HepG2 (cell line): ENCODE results near the gene ETF1. TPM values are rescaled to one million over a fixed set of nuclear protein-coding genes. Genes with fewer than 3 reads are reported as not detected.
A peak's percentile ranks its signal among the peaks of the same experiment; 100 is the strongest.

Experiments used
- BRCA1 ChIP-seq: sonication (generic); formaldehyde crosslinking; IDR thresholded peaks from 2 replicates; pipeline ENCODE4 v1.4.0; 2020; ENCODE audit warnings: missing genetic modification reagents
- CHCHD3 ChIP-seq: sonication (generic); formaldehyde crosslinking; IDR thresholded peaks from 2 replicates; pipeline ENCODE4 v1.8.0; 2022; ENCODE audit warnings: mild to moderate bottlenecking, missing genetic modification reagents, moderate library complexity
- ESRRA ChIP-seq: sonication (generic); formaldehyde crosslinking; IDR thresholded peaks from 2 replicates; pipeline ENCODE4 v1.5.1; 2020; ENCODE audit warnings: mild to moderate bottlenecking, low read depth, missing genetic modification reagents
- GFI1 ChIP-seq: sonication (generic); formaldehyde crosslinking; IDR thresholded peaks from 2 replicates; pipeline ENCODE4 v1.5.0; 2020; ENCODE audit warnings: missing genetic modification reagents, mild to moderate bottlenecking, borderline replicate concordance
- GLI4 ChIP-seq: sonication (generic); formaldehyde crosslinking; IDR thresholded peaks from 2 replicates; pipeline ENCODE4 v1.5.1; 2020; ENCODE audit warnings: missing genetic modification reagents, mild to moderate bottlenecking, moderate library complexity, borderline replicate concordance
- GPN1 ChIP-seq: sonication (generic); formaldehyde crosslinking; IDR thresholded peaks from 2 replicates; pipeline ENCODE4 v1.5.1; 2020; ENCODE audit warnings: missing genetic modification reagents, borderline replicate concordance
- HOXA3 ChIP-seq: sonication (generic); formaldehyde crosslinking; IDR thresholded peaks from 2 replicates; pipeline ENCODE4 v1.5.0; 2020; ENCODE audit warnings: missing genetic modification reagents
- KDM4B ChIP-seq: sonication (generic); formaldehyde crosslinking; IDR thresholded peaks from 2 replicates; pipeline ENCODE4 v1.4.0; 2020; ENCODE audit warnings: missing genetic modification reagents
- MATR3 ChIP-seq: sonication (generic); formaldehyde crosslinking; IDR thresholded peaks from 2 replicates; pipeline ENCODE4 v1.4.0; 2020; ENCODE audit warnings: missing genetic modification reagents
- MIXL1 ChIP-seq: IDR thresholded peaks from 2 replicates; pipeline ENCODE4 v1.6.1; 2016
- SMAD9 ChIP-seq: sonication (generic); formaldehyde crosslinking; IDR thresholded peaks from 2 replicates; pipeline ENCODE4 v1.5.1; 2020; ENCODE audit warnings: mild to moderate bottlenecking, missing genetic modification reagents
- SMARCE1 ChIP-seq: fragments of 450-650 bp; IDR thresholded peaks from 2 replicates; pipeline ENCODE4 v1.6.1; 2017; ENCODE audit warnings: borderline replicate concordance
- SPEN ChIP-seq: sonication (generic); formaldehyde crosslinking; IDR thresholded peaks from 2 replicates; pipeline ENCODE4 v1.5.1; 2020; ENCODE audit warnings: low read depth, mild to moderate bottlenecking, missing genetic modification reagents
- STAT5B ChIP-seq: sonication (generic); formaldehyde crosslinking; IDR thresholded peaks from 2 replicates; pipeline ENCODE4 v1.4.0; 2020; ENCODE audit warnings: missing genetic modification reagents
- ZNF138 ChIP-seq: sonication (generic); formaldehyde crosslinking; IDR thresholded peaks from 2 replicates; pipeline ENCODE4 v1.5.0; 2020; ENCODE audit warnings: mild to moderate bottlenecking, low read depth, missing genetic modification reagents
- ZNF292 ChIP-seq: sonication (generic); formaldehyde crosslinking; IDR thresholded peaks from 2 replicates; pipeline ENCODE4 v1.8.1; 2022; ENCODE audit warnings: mild to moderate bottlenecking, low read depth, missing genetic modification reagents, borderline replicate concordance
- ZNF382 ChIP-seq: sonication (generic); formaldehyde crosslinking; IDR thresholded peaks from 2 replicates; pipeline ENCODE4 v1.5.0; 2020; ENCODE audit warnings: missing genetic modification reagents, mild to moderate bottlenecking, borderline replicate concordance
- ZNF598 ChIP-seq: sonication (generic); formaldehyde crosslinking; IDR thresholded peaks from 2 replicates; pipeline ENCODE4 v1.5.1; 2020; ENCODE audit warnings: mild to moderate bottlenecking, missing genetic modification reagents, borderline replicate concordance
- ZNF672 ChIP-seq: sonication (generic); formaldehyde crosslinking; IDR thresholded peaks from 2 replicates; pipeline ENCODE4 v1.8.1; 2022; ENCODE audit warnings: missing genetic modification reagents
- ZNF761 ChIP-seq: sonication (generic); formaldehyde crosslinking; conservative IDR thresholded peaks from 2 replicates; pipeline ENCODE4 v1.4.0; 2020; ENCODE audit warnings: mild to moderate bottlenecking, missing genetic modification reagents
- polyA plus RNA-seq, 8 experiments: library from polyadenylated mRNA; depleted of rRNA in 3 of 8; stranded (reverse) in 7 of 8; unstranded in 1 of 8; fragments of >200 nt; fragmentation: Illumina TruSeq in 4 of 8; extraction: Trizol in 4 of 8; gene quantifications; 2 replicates each; pipeline versions ENCODE4 v1.2.1 to v1.2.3, GENCODE V29; 2011 to 2016; ENCODE audit warnings: low read depth in 4 of 8, missing spikeins in 1 of 8, mixed read lengths in 1 of 8; ENCODE audit not compliant: insufficient read depth in 1 of 8
- total RNA-seq, 5 experiments: library from RNA; depleted of rRNA; stranded (reverse); fragments of >200 nt; fragmentation: Illumina TruSeq; extraction: Trizol; gene quantifications; 2 replicates each; pipeline ENCODE4 v1.2.3, GENCODE V29; 2016; ENCODE audit warnings: low read depth in 1 of 5
- TF ChIP-seq, protein P1 (sequence below): sonication (generic); formaldehyde crosslinking; IDR thresholded peaks from 2 replicates; pipeline ENCODE4 v1.9.0; 2022; ENCODE audit warnings: missing genetic modification reagents, mild to moderate bottlenecking, borderline replicate concordance
- TF ChIP-seq, protein P2 (sequence below): IDR thresholded peaks from 2 replicates; pipeline ENCODE4 v1.6.1; 2016; ENCODE audit warnings: low read depth
- TF ChIP-seq, protein P3 (sequence below), 2 experiments: sonication (generic) in 1 of 2; formaldehyde crosslinking in 1 of 2; IDR thresholded peaks; 2 replicates each; pipeline versions ENCODE4 v1.4.0 to v1.6.1; 2016 to 2020; ENCODE audit warnings: borderline replicate concordance in 1 of 2, low read depth in 1 of 2, mild to moderate bottlenecking in 1 of 2, missing genetic modification reagents in 1 of 2

Gene ETF1
- total and polyA plus RNA-seq, 2 of the 13 experiments (the other 11 are each of a cell fraction or from before 2014, with no cell fraction given), result 52.1 to 184 TPM

DNA sequence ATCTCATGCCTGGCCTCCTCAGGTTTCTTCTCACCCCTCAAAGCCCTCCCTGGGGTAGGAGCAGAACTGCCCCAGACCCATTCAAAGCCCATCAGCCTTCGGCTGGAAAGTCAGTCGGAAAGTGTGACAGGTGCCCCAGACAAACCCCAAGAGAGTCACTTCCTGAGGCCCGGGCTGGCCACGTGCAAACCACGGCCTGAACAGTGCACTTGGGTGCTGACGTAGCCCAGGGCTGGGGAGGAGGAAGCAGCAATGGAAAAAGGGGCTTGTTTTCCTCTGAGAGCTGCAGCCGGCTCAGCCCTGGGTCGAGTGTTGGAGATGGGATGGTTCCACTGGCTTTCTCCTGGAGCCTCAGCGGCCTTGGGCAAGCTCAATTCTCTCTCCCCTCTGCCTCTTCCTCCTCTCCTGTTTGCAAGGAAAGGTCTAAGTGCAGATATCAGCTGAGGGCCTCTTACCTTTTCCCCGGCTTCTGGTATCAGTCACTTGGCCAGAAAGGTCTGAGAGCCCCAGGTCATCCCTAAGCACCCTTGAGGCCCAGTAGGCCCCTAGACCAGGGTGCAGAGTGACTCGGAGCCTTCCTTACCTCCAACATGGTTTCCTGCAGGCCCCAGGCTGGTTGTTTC is 83.6 kb downstream of the ETF1 start (continued):
- TF ChIP-seq GPN1 (CRISPR knock-in tag) (no peak), GFI1 (CRISPR knock-in tag) (no peak), ZNF382 (CRISPR knock-in tag) (no peak), CHCHD3 (CRISPR knock-in tag) (no peak), GLI4 (CRISPR knock-in tag) (no peak), BRCA1 (CRISPR knock-in tag) (0 out of 2 replicates have a peak, but pooled peaks have one; percentile 61), MATR3 (CRISPR knock-in tag) (no peak), SPEN (CRISPR knock-in tag) (peak; percentile 49), ZNF138 (no peak), STAT5B (CRISPR knock-in tag) (no peak), KDM4B (0 out of 2 replicates have a peak, but pooled peaks have one; percentile 60), HOXA3 (peak; percentile 59; the same call in 1 of the 2 replicates), SMAD9 (CRISPR knock-in tag) (0 out of 2 replicates have a peak, but pooled peaks have one; percentile 63), ZNF598 (CRISPR knock-in tag) (peak; percentile 43; the same call in 1 of the 2 replicates), ESRRA (CRISPR knock-in tag) (0 out of 2 replicates have a peak, but pooled peaks have one; percentile 26), ZNF672 (CRISPR knock-in tag) (no peak), ZNF761 (CRISPR knock-in tag) (no peak), ZNF292 (CRISPR knock-in tag) (0 out of 2 replicates have a peak, but pooled peaks have one; percentile 11), MIXL1 (0 out of 2 replicates have a peak, but pooled peaks have one; percentile 38), SMARCE1 (no peak)
- TF ChIP-seq, protein P1, sequence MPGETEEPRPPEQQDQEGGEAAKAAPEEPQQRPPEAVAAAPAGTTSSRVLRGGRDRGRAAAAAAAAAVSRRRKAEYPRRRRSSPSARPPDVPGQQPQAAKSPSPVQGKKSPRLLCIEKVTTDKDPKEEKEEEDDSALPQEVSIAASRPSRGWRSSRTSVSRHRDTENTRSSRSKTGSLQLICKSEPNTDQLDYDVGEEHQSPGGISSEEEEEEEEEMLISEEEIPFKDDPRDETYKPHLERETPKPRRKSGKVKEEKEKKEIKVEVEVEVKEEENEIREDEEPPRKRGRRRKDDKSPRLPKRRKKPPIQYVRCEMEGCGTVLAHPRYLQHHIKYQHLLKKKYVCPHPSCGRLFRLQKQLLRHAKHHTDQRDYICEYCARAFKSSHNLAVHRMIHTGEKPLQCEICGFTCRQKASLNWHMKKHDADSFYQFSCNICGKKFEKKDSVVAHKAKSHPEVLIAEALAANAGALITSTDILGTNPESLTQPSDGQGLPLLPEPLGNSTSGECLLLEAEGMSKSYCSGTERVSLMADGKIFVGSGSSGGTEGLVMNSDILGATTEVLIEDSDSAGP (CRISPR knock-in tag), result 0 out of 2 replicates have a peak, but pooled peaks have one; percentile 21
- TF ChIP-seq, protein P2, sequence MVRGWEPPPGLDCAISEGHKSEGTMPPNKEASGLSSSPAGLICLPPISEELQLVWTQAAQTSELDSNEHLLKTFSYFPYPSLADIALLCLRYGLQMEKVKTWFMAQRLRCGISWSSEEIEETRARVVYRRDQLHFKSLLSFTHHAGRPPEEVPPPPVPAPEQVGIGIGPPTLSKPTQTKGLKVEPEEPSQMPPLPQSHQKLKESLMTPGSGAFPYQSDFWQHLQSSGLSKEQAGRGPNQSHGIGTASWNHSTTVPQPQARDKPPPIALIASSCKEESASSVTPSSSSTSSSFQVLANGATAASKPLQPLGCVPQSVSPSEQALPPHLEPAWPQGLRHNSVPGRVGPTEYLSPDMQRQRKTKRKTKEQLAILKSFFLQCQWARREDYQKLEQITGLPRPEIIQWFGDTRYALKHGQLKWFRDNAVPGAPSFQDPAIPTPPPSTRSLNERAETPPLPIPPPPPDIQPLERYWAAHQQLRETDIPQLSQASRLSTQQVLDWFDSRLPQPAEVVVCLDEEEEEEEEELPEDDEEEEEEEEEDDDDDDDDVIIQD (CRISPR knock-in tag), result no peak
- TF ChIP-seq, protein P3, sequence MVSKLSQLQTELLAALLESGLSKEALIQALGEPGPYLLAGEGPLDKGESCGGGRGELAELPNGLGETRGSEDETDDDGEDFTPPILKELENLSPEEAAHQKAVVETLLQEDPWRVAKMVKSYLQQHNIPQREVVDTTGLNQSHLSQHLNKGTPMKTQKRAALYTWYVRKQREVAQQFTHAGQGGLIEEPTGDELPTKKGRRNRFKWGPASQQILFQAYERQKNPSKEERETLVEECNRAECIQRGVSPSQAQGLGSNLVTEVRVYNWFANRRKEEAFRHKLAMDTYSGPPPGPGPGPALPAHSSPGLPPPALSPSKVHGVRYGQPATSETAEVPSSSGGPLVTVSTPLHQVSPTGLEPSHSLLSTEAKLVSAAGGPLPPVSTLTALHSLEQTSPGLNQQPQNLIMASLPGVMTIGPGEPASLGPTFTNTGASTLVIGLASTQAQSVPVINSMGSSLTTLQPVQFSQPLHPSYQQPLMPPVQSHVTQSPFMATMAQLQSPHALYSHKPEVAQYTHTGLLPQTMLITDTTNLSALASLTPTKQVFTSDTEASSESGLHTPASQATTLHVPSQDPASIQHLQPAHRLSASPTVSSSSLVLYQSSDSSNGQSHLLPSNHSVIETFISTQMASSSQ (IDR thresholded peaks at IDR 0.05; ENCODE audit: low read depth), result no peak
- TF ChIP-seq, protein P3 (CRISPR knock-in tag; IDR thresholded peaks at IDR 0.05; ENCODE audit: borderline replicate concordance), result no peak
